ENCODE results near the gene HIPK3.

Gene HIPK3

GRCh38 chr11:33394431-33395109 lies 137.4 kb downstream of the HIPK3 start:
- DNase-seq = no peak

- no peak for DNase-seq
Observed at GRCh38 chr11:33396361-33396760, 139.2 kb downstream of the HIPK3 start.

- DNase-seq = no peak
Observed at GRCh38 chr11:33399421-33399820, 142.2 kb downstream of the HIPK3 start.

GRCh38 chr11:33402066-33402465 lies 144.9 kb downstream of the HIPK3 start:
- no peak for DNase-seq

- DNase-seq = no peak
Observed at GRCh38 chr11:33403344-33403743, 146.2 kb downstream of the HIPK3 start.

GRCh38 chr11:33405834-33406602 lies 148.8 kb downstream of the HIPK3 start:
- DNase-seq = no peak
